CD4-positive, alpha-beta memory T cell (primary cell): Measurements from ENCODE around the gene TNFAIP8L3. TPM values are rescaled to one million over a fixed set of nuclear protein-coding genes. Genes with fewer than 3 reads are reported as not detected.

Experiments used
- CTCF ChIA-PET: fragments of 350-600 bp; sonication (Branson Sonifier 250); formaldehyde crosslinking; loops from one replicate; lab custom pipeline; 2021; ENCODE audit warnings: inconsistent platforms; ENCODE audit not compliant: partially characterized antibody; lab: Charles Lee
- POLR2A ChIA-PET: fragments of 350-600 bp; sonication (Branson Sonifier 250); formaldehyde crosslinking; loops from one replicate; lab custom pipeline; 2021; ENCODE audit not compliant: partially characterized antibody; lab: Charles Lee
- DNase-seq, 5 donors: peaks; one replicate each; pipeline versions ENCODE4 v3.0.0 to v3.0.0-alpha.2; 2020 to 2022; ENCODE audit warnings: mixed read lengths in 1 of 5
- H3K27ac ChIP-seq: one replicate; pipeline ENCODE4 v1.7.0; 2013; ENCODE audit warnings: low read depth, low read length
- H3K27me3 ChIP-seq: 2 replicates; pipeline ENCODE4 v1.7.0; 2013; ENCODE audit warnings: mild to moderate bottlenecking, low read length, moderate library complexity; ENCODE audit not compliant: insufficient read depth
- H3K36me3 ChIP-seq: 2 replicates; pipeline ENCODE4 v1.7.0; 2013; ENCODE audit warnings: mild to moderate bottlenecking, low read length, moderate library complexity; ENCODE audit not compliant: insufficient read depth
- H3K4me1 ChIP-seq: 2 replicates; pipeline ENCODE4 v1.7.0; 2013; ENCODE audit warnings: mild to moderate bottlenecking, low read length, moderate library complexity; ENCODE audit not compliant: insufficient read depth
- H3K4me3 ChIP-seq, 2 donors: one replicate each; pipeline ENCODE4 v1.7.0; 2013; ENCODE audit warnings: low read length in 2 of 2, mild to moderate bottlenecking in 1 of 2
- H3K9me3 ChIP-seq, 2 donors: one replicate each; pipeline ENCODE4 v1.7.0; 2013; ENCODE audit warnings: low read length in 2 of 2, control low read depth in 1 of 2; ENCODE audit not compliant: control insufficient read depth in 1 of 2
- H3K27ac Mint-ChIP-seq, 7 donors: one replicate each; pipeline ENCODE4 v1.8.0; 2020 to 2021; ENCODE audit warnings: mixed read lengths in 7 of 7, mild to moderate bottlenecking in 6 of 7, inconsistent platforms in 3 of 7, moderate library complexity in 3 of 7
- H3K27me3 Mint-ChIP-seq, 2 donors: one replicate each; pipeline ENCODE4 v1.8.0; 2020 to 2021; ENCODE audit warnings: mixed read lengths in 2 of 2
- H3K36me3 Mint-ChIP-seq, 2 donors: one replicate each; pipeline ENCODE4 v1.8.0; 2020 to 2021; ENCODE audit warnings: mixed read lengths in 2 of 2, inconsistent platforms in 1 of 2, mild to moderate bottlenecking in 1 of 2
- H3K4me1 Mint-ChIP-seq, 4 donors: one replicate each; pipeline ENCODE4 v1.8.0; 2020 to 2021; ENCODE audit warnings: mixed read lengths in 4 of 4, mild to moderate bottlenecking in 1 of 4
- H3K4me3 Mint-ChIP-seq, 8 donors: one replicate each; pipeline ENCODE4 v1.8.0; 2020 to 2021; ENCODE audit warnings: mixed read lengths in 8 of 8, mild to moderate bottlenecking in 7 of 8, moderate library complexity in 6 of 8, inconsistent platforms in 3 of 8
- H3K9me3 Mint-ChIP-seq, 8 donors: one replicate each; pipeline ENCODE4 v1.8.0; 2020 to 2021; ENCODE audit warnings: mixed read lengths in 8 of 8, mild to moderate bottlenecking in 5 of 8, inconsistent platforms in 3 of 8, moderate library complexity in 1 of 8
- intact Hi-C: fragments of 100-400 bp; cut with micrococcal nuclease; formaldehyde crosslinking; loops from one replicate; pipeline ENCODE4 v1.15.1; 2023
- polyA plus RNA-seq, 2 donors: library from polyadenylated mRNA; unstranded; fragments of 300-500 nt; fragmentation: Illumina TruSeq; gene quantifications; one replicate each; pipeline ENCODE4 v1.2.3, GENCODE V29; 2021
- total RNA-seq, 2 experiments: library from RNA; stranded (reverse); gene quantifications; one replicate each; pipeline ENCODE4 v1.2.3, GENCODE V29; 2021

Gene TNFAIP8L3
- total and polyA plus RNA-seq, 4 experiments from 2014 or later = not detected

DNA sequence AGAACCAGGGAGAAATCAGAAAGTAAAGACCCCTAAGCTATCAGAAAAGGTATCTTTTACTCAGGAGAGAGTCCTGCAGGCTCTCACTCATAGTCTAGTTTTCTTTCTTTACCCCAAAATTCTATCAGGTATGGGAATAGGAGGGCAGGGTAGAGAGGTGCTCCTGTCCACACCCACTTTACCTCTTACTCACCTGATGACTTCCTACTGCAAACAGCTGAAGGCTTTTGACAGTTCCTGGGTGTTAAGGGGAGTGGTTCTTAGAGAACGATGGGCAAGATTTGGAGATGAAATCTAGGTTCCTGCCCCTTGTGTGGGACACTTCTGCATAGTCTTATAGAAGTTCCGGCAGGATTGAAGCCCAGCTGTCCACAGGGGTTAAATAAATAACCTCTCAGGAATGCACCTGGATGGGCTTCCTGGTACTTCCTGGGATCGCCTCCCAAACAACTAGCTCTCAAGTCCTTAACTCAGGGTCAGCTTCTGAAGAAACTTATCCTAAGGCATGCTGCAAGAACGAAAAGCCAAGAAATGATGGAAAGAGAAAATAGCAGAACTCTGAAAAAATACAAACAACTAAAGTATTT lies 10.8 kb upstream of the TNFAIP8L3 start:
- Mint-ChIP-seq H3K4me1 (no peaks in the 10 kb centered on the region), H3K36me3 (no peaks in the 10 kb centered on the region), H3K27ac (no peak overlapping the region), H3K4me3 (no peak overlapping the region), H3K27me3 (peaks cover 14% of the 10 kb centered on the region in 2 donors), H3K9me3 (peaks cover 0 to 2% (median 0%) of the 10 kb centered on the region in 8 donors)
- ChIA-PET POLR2A (no interaction called here), CTCF (interaction anchor here (1.6 kb wide), 1 partner anchor 11 kb away, joined by 3 read pairs; no protein-coding TSS in a partner anchor)
- Histone ChIP-seq H3K27me3 (no peaks in the 10 kb centered on the region), H3K9me3 (no peaks in the 10 kb centered on the region), H3K36me3 (no peaks in the 10 kb centered on the region), H3K4me1 (no peaks in the 10 kb centered on the region), H3K27ac (no peak overlapping the region), H3K4me3 (no peak overlapping the region)
- intact Hi-C loops = no loop called here
- DNase-seq = no peak

DNA sequence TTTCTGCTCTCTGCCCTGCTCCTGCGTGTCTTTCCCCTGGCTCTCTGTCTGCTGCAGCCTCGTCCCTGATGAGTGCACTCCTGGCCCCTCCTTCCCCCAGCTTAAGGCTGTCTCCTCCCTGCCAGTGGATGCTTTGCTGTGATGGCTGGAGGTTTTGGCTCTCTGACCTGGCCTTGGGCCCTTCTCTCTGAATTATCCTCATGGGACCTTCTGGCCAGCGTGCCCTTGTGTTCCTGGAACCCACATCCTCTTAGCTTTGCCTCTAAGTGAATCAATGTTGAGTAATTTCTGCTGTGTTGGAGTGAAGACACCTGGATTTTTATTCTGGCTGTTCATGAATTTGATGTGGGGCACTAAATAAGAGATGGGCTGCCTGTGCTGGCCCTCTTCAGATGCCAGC lies 9.8 kb upstream of the TNFAIP8L3 start:
- peaks cover 11 to 15% of the 10 kb centered on the region in 2 donors for H3K27me3 Mint-ChIP-seq
- intact Hi-C loops = no loop called here
- no peaks in the 10 kb centered on the region for H3K4me1 Mint-ChIP-seq
- no peak overlapping the region for H3K27ac Mint-ChIP-seq
- ChIA-PET CTCF (interaction anchor here (1.6 kb wide), 1 partner anchor 12 kb away, joined by 3 read pairs; no protein-coding TSS in a partner anchor), POLR2A (no interaction called here)
- DNase-seq = no peak
- Histone ChIP-seq H3K4me1 (no peaks in the 10 kb centered on the region), H3K9me3 (no peaks in the 10 kb centered on the region), H3K27me3 (no peaks in the 10 kb centered on the region), H3K36me3 (no peaks in the 10 kb centered on the region), H3K4me3 (no peak overlapping the region), H3K27ac (no peak overlapping the region)
- H3K4me3 Mint-ChIP-seq = no peak overlapping the region
- H3K36me3 Mint-ChIP-seq = no peaks in the 10 kb centered on the region
- H3K9me3 Mint-ChIP-seq = peaks cover 0 to 2% (median 0%) of the 10 kb centered on the region in 8 donors

DNA sequence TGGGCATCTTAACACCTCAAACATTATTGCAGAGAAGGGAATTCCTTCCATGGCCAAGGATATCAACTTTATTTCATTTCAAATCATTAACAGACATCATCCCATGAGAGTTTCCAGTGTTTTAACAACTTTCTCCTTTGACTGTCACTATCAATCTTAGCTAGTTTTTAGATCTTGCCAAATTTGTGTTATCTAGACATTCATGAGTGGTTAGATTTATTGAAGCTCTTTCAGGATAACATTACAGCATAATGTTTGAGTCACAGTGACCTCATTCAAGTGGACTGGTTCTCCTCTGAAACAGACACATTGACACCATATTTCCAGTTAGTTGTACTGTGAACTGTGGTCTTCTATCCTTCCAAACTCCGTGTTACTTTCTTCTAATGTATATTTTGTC lies 8.6 kb upstream of the TNFAIP8L3 start:
- intact Hi-C loops = no loop called here
- Histone ChIP-seq H3K27ac (no peak overlapping the region), H3K36me3 (no peaks in the 10 kb centered on the region), H3K9me3 (no peaks in the 10 kb centered on the region), H3K27me3 (no peaks in the 10 kb centered on the region), H3K4me1 (no peaks in the 10 kb centered on the region), H3K4me3 (no peak overlapping the region)
- Mint-ChIP-seq H3K36me3 (no peaks in the 10 kb centered on the region), H3K4me1 (no peaks in the 10 kb centered on the region), H3K27ac (no peak overlapping the region), H3K9me3 (peaks cover 0 to 2% (median 0%) of the 10 kb centered on the region in 8 donors), H3K27me3 (peaks cover 16 to 17% of the 10 kb centered on the region in 2 donors), H3K4me3 (no peak overlapping the region)
- DNase-seq = no peak
- ChIA-PET POLR2A (no interaction called here), CTCF (no interaction called here)

DNA sequence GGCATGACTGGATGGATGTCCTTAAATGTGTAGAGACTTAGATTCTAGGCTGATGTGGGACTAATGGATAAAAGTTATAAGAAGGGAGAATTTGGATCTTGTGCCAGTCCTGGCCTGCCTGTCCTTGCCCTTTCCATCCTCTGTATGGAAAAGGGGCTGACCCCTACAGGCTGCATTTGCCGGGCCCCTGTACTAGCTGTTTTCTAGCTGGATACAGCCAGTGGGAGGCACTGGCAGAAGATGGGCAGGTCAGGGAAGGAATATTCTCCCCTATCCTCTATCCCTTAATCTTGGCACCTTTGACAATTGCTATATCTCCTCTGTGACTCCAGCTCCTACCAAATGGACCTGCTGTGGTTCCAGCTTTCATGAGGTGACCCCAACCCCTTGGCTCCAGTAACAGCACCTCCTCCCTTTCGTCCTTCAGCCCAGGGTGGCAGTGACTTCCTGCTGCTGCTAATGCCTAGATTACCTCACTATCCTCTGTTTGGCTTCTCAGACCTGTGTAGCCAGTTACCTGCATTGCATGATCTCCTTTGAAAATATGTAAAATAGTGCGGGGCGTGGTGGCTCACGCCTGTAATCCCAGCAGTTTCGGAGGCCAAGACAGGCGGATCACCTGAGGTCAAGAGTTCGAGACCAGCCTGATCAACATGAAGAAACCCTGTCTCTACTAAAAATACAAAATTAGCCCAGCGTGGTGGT lies 6.2 kb upstream of the TNFAIP8L3 start:
- Mint-ChIP-seq H3K9me3 (peaks cover 0 to 2% (median 0%) of the 10 kb centered on the region in 8 donors), H3K27ac (no peak overlapping the region), H3K4me1 (peaks cover 0 to 3% (median 0%) of the 10 kb centered on the region in 4 donors), H3K4me3 (no peak overlapping the region), H3K27me3 (peaks cover 30 to 31% of the 10 kb centered on the region in 2 donors), H3K36me3 (no peaks in the 10 kb centered on the region)
- POLR2A ChIA-PET = no interaction called here
- H3K27ac ChIP-seq = no peak overlapping the region
- H3K36me3 ChIP-seq = no peaks in the 10 kb centered on the region
- H3K27me3 ChIP-seq = peaks cover 4% of the 10 kb centered on the region
- DNase-seq = no peak
- no peak overlapping the region for H3K4me3 ChIP-seq
- no peaks in the 10 kb centered on the region for H3K4me1 ChIP-seq
- H3K9me3 ChIP-seq = no peaks in the 10 kb centered on the region
- CTCF ChIA-PET = no interaction called here
- intact Hi-C loops = no loop called here

DNA sequence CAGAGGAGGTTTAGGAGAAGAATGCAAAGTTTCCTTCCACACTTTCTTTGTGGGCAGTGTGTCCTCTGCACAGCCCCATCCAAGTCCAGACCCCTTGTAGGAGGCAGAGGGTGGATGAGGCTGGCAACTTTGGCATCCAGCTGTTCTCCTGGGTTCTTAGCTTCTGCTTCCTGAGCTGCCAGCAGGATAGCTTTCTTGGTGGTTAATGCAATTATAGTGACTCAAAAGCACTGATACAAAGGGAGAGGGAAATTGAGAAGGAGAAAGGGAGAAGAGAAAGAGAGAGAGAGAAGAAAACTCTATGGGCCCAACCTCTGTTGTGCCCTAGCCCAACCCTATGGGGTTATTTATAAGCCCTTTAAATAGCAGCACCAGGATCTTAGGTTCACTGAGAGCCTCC lies 4.5 kb upstream of the TNFAIP8L3 start:
- no peak for DNase-seq
- H3K27me3 Mint-ChIP-seq = peaks cover 30 to 33% of the 10 kb centered on the region in 2 donors
- peaks cover 0 to 2% (median 0%) of the 10 kb centered on the region in 8 donors for H3K9me3 Mint-ChIP-seq
- no peaks in the 10 kb centered on the region for H3K36me3 ChIP-seq
- H3K9me3 ChIP-seq = no peaks in the 10 kb centered on the region
- ChIA-PET POLR2A (no interaction called here), CTCF (no interaction called here)
- peaks cover 0 to 8% (median 1%) of the 10 kb centered on the region in 4 donors for H3K4me1 Mint-ChIP-seq
- intact Hi-C loops = no loop called here
- H3K27ac ChIP-seq = no peak overlapping the region
- H3K36me3 Mint-ChIP-seq = no peaks in the 10 kb centered on the region
- no peak overlapping the region for H3K4me3 ChIP-seq
- H3K4me3 Mint-ChIP-seq = no peak overlapping the region
- H3K27ac Mint-ChIP-seq = no peak overlapping the region
- no peaks in the 10 kb centered on the region for H3K4me1 ChIP-seq
- peaks cover 7% of the 10 kb centered on the region for H3K27me3 ChIP-seq

DNA sequence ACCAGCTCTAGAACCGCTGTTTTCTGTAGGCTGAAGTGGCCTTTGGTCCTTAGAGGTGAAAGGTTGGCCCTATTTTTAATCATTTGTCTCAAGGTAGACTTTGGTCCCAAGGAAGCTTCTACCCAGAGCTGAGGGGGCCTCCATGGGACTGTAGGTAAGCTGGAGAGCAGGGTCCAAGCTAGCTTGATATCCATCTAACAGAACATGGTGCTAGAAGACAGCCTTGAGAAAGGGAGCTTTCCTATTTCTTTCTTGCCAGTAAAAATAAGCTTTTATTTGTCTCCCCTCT lies 3.6 kb upstream of the TNFAIP8L3 start:
- Histone ChIP-seq H3K9me3 (no peaks in the 10 kb centered on the region), H3K4me3 (no peak overlapping the region), H3K4me1 (no peaks in the 10 kb centered on the region), H3K27me3 (peaks cover 7% of the 10 kb centered on the region), H3K36me3 (no peaks in the 10 kb centered on the region), H3K27ac (no peak overlapping the region)
- H3K36me3 Mint-ChIP-seq = no peaks in the 10 kb centered on the region
- ChIA-PET POLR2A (no interaction called here), CTCF (no interaction called here)
- intact Hi-C loops = no loop called here
- no peak overlapping the region for H3K27ac Mint-ChIP-seq
- H3K27me3 Mint-ChIP-seq = peaks cover 29 to 30% of the 10 kb centered on the region in 2 donors
- no peak overlapping the region for H3K4me3 Mint-ChIP-seq
- H3K9me3 Mint-ChIP-seq = peaks cover 0 to 2% (median 0%) of the 10 kb centered on the region in 8 donors
- no peak for DNase-seq
- peaks cover 0 to 16% (median 1%) of the 10 kb centered on the region in 4 donors for H3K4me1 Mint-ChIP-seq

DNA sequence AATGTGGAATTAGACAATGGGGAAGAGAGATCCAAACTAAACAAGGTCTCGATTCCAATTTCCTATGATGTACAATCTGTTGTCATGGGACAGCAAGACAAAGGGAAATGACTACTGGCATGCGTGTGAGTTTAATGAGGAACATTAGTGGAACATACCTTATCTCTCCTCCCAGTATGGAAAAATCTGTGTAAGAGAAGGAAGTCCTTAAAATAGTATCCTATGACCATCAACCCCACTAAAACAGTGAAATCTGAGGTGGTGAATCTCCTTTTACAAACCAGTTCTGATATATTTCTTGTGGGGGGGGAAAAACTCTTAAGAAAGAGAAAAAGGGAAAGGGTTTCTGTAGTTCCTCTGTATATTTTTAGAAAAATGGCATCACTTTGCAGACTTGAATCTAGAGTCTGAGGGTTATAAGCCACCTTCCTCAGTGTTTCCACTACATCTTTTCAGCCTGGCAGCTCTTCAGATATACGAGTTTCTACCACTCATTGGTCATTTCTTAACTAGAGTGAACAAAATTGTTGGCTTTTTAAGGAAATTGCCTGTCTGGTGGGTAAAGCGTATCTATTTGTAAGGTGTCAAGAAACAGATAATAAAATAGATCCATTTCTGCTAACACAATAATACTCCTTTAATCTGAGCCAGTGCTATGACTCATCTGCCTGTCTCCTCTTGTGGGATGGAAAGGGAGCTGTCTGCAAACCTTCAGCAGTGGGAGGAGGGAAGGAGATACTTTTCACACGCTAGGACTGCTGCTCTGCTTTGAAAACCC lies 3.0 kb upstream of the TNFAIP8L3 start:
- Histone ChIP-seq H3K4me3 (no peak overlapping the region), H3K4me1 (no peaks in the 10 kb centered on the region), H3K9me3 (no peaks in the 10 kb centered on the region), H3K36me3 (no peaks in the 10 kb centered on the region), H3K27ac (no peak overlapping the region), H3K27me3 (peaks cover 7% of the 10 kb centered on the region)
- no peaks in the 10 kb centered on the region for H3K36me3 Mint-ChIP-seq
- no peak overlapping the region for H3K27ac Mint-ChIP-seq
- H3K4me1 Mint-ChIP-seq = peaks cover 2 to 20% (median 3%) of the 10 kb centered on the region in 4 donors
- H3K4me3 Mint-ChIP-seq = no peak overlapping the region
- ChIA-PET CTCF (interaction anchor here (0.6 kb wide), 1 partner anchor 18 kb away, joined by 4 read pairs; no protein-coding TSS in a partner anchor), POLR2A (no interaction called here)
- H3K9me3 Mint-ChIP-seq = peaks cover 0 to 2% (median 0%) of the 10 kb centered on the region in 8 donors
- intact Hi-C loops = no loop called here
- peaks cover 31 to 34% of the 10 kb centered on the region in 2 donors for H3K27me3 Mint-ChIP-seq
- DNase-seq = no peak
